WTC11 (cell line): Measurements from ENCODE around the gene LAMC2. TPM values are rescaled to one million over a fixed set of nuclear protein-coding genes. Genes with fewer than 3 reads are reported as not detected.

Experiments
- ATAC-seq: fragments of 200-7000 bp; cut with Tn5 transposase; 2 replicates; pipeline ENCODE4 v1.10.0; 2021; ENCODE audit warnings: mild to moderate bottlenecking, moderate library complexity
- CTCF ChIA-PET: fragments of 300-600 bp; sonication (Branson Sonifier 250); formaldehyde crosslinking; loops from one replicate; lab custom pipeline; 2021; ENCODE audit warnings: antibody characterized with exemption; lab: Charles Lee
- POLR2A ChIA-PET: fragments of 350-600 bp; sonication (Branson Sonifier 250); formaldehyde crosslinking; loops from one replicate; lab custom pipeline; 2021; ENCODE audit warnings: antibody characterized with exemption; lab: Charles Lee
- DNase-seq: peaks from one replicate; pipeline ENCODE4 v3.0.0; 2021; ENCODE audit warnings: low spot score
- H3K27ac Mint-ChIP-seq: 2 replicates; pipeline ENCODE4 v1.8.0; 2021; ENCODE audit warnings: mixed read lengths
- H3K27me3 Mint-ChIP-seq: 2 replicates; pipeline ENCODE4 v1.8.0; 2021; ENCODE audit warnings: low read depth, mild to moderate bottlenecking, moderate library complexity, mixed read lengths
- H3K36me3 Mint-ChIP-seq: 2 replicates; pipeline ENCODE4 v1.8.0; 2021; ENCODE audit warnings: mixed read lengths
- H3K4me1 Mint-ChIP-seq: 2 replicates; pipeline ENCODE4 v1.8.0; 2022; ENCODE audit warnings: mixed read lengths
- H3K4me3 Mint-ChIP-seq: 2 replicates; pipeline ENCODE4 v1.8.0; 2021; ENCODE audit warnings: mild to moderate bottlenecking, moderate library complexity, mixed read lengths
- H3K9me3 Mint-ChIP-seq: 2 replicates; pipeline ENCODE4 v1.8.0; 2021; ENCODE audit warnings: mixed read lengths
- CREM ChIP-seq: sonication (generic); formaldehyde crosslinking; IDR thresholded peaks from 2 replicates; pipeline ENCODE4 v1.8.1; 2022; ENCODE audit warnings: mild to moderate bottlenecking, missing genetic modification reagents, moderate library complexity
- EMX1 ChIP-seq: fragments of 250-450 bp; sonication (Bioruptor Pico); IDR thresholded peaks from 2 replicates; pipeline ENCODE4 v1.8.0; 2021; ENCODE audit warnings: mild to moderate bottlenecking
- ETV6 ChIP-seq: sonication (generic); formaldehyde crosslinking; IDR thresholded peaks from 2 replicates; pipeline ENCODE4 v1.8.1; 2022; ENCODE audit warnings: mild to moderate bottlenecking, missing genetic modification reagents
- GRHL2 ChIP-seq: fragments of 250-450 bp; sonication (Bioruptor Pico); IDR thresholded peaks from 2 replicates; pipeline ENCODE4 v1.8.0; 2022; ENCODE audit warnings: mild to moderate bottlenecking, moderate library complexity; ENCODE audit not compliant: insufficient replicate concordance, severe bottlenecking
- NFATC4 ChIP-seq: fragments of 250-450 bp; sonication (Bioruptor Pico); IDR thresholded peaks from 2 replicates; pipeline ENCODE4 v1.9.0; 2021; ENCODE audit warnings: mild to moderate bottlenecking
- NR2C2 ChIP-seq: sonication (generic); formaldehyde crosslinking; IDR thresholded peaks from 2 replicates; pipeline ENCODE4 v1.8.0; 2022; ENCODE audit warnings: mild to moderate bottlenecking, missing genetic modification reagents
- RORB ChIP-seq: fragments of 250-450 bp; sonication (Bioruptor Pico); IDR thresholded peaks from 2 replicates; pipeline ENCODE4 v1.9.0; 2021; ENCODE audit warnings: mild to moderate bottlenecking
- SMAD3 ChIP-seq: sonication (generic); formaldehyde crosslinking; IDR thresholded peaks from 2 replicates; pipeline ENCODE4 v1.8.0; 2022; ENCODE audit warnings: missing genetic modification reagents, mild to moderate bottlenecking, borderline replicate concordance
- ZNF416 ChIP-seq: fragments of 250-450 bp; sonication (Bioruptor Pico); IDR thresholded peaks from 2 replicates; pipeline ENCODE4 v1.9.0; 2021; ENCODE audit warnings: mild to moderate bottlenecking, inconsistent platforms
- total RNA-seq: library from RNA; stranded (reverse); gene quantifications from 3 replicates; pipeline ENCODE4 v1.2.3, GENCODE V29; 2021
- TF ChIP-seq, protein P1 (sequence below): sonication (generic); formaldehyde crosslinking; conservative IDR thresholded peaks from 2 replicates; pipeline ENCODE4 v1.8.1; 2022; ENCODE audit warnings: mild to moderate bottlenecking, missing genetic modification reagents
- TF ChIP-seq, protein P2 (sequence below): sonication (generic); formaldehyde crosslinking; IDR thresholded peaks from 2 replicates; pipeline ENCODE4 v1.8.1; 2022; ENCODE audit warnings: low read depth, mild to moderate bottlenecking, moderate library complexity, missing genetic modification reagents, borderline replicate concordance
- TF ChIP-seq, protein P3 (sequence below): sonication (generic); formaldehyde crosslinking; IDR thresholded peaks from 2 replicates; pipeline ENCODE4 v1.8.0; 2023; ENCODE audit warnings: missing genetic modification reagents, mild to moderate bottlenecking, borderline replicate concordance
- TF ChIP-seq, protein P4 (sequence below): sonication (generic); formaldehyde crosslinking; IDR thresholded peaks from 2 replicates; pipeline ENCODE4 v1.8.0; 2023; ENCODE audit warnings: missing genetic modification reagents
- TF ChIP-seq, protein P5 (sequence below): sonication (generic); formaldehyde crosslinking; IDR thresholded peaks from 2 replicates; pipeline ENCODE4 v1.8.0; 2022; ENCODE audit warnings: mild to moderate bottlenecking, missing genetic modification reagents
- TF ChIP-seq, protein P6 (sequence below): fragments of 250-450 bp; sonication (Bioruptor Pico); IDR thresholded peaks from 2 replicates; pipeline ENCODE4 v1.9.0; 2021; ENCODE audit warnings: mild to moderate bottlenecking, borderline replicate concordance

The LAMC2 gene
- total RNA-seq, 1 experiment from 2014 or later: 7.9 TPM

DNA sequence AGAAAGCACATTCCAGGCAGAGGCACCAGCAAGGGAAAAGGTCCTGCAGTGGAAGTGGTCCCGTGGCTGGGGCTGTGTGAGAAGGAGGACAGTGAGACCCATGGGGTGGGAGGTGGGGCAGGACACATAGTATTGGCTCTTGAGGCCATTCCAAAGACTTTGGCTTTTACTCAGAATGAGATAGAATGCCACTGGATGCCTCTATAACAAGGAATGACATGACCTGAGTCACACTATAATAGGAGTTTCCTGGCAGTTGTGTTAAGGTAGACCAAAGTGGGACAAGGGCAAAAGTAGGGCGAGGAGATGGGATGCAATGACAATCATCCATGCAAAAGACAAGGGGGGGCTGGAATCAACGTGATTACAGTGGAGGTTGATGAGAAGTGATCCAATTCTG lies 24.7 kb upstream of the LAMC2 start:
- CTCF ChIA-PET: interaction anchor here (0.6 kb wide), 1 partner anchor 263 kb away, joined by 4 read pairs; no protein-coding TSS in a partner anchor
- POLR2A ChIA-PET: no interaction called here
- Mint-ChIP-seq H3K9me3 (no peaks in the 10 kb centered on the region), H3K27ac (no peak overlapping the region), H3K4me3 (no peak overlapping the region), H3K4me1 (peaks cover 16% of the 10 kb centered on the region), H3K36me3 (no peaks in the 10 kb centered on the region), H3K27me3 (no peaks in the 10 kb centered on the region)
- no peak for TF ChIP-seq NFATC4 (CRISPR knock-in tag)
- ATAC-seq: no peak
- DNase-seq: no peak

DNA sequence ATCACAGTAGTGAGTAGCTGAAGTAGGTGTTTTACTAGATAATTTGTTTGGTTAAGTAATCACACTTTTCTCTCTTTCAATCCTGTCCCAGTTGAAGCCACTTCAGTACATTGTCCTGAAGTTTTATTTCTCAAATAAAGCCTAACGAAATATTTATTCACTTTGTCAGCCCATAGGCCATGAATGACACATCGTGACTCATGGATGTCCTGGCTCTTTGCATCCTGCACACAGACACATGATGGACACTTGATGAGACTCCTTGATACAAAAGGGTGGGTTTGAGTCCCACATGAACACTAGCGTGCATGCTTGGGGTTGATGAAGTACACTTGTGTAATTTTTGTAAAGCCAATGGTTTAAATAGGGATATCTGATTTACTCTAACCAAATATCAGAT lies 22.7 kb upstream of the LAMC2 start:
- no peak for DNase-seq
- Mint-ChIP-seq H3K4me3 (no peak overlapping the region), H3K9me3 (no peaks in the 10 kb centered on the region), H3K27ac (no peak overlapping the region), H3K27me3 (no peaks in the 10 kb centered on the region), H3K4me1 (peaks cover 16% of the 10 kb centered on the region), H3K36me3 (no peaks in the 10 kb centered on the region)
- ChIA-PET POLR2A (no interaction called here), CTCF (no interaction called here)
- TF ChIP-seq RORB: no peak
- no peak for TF ChIP-seq NR2C2
- no peak for TF ChIP-seq ZNF416
- TF ChIP-seq, protein P1, sequence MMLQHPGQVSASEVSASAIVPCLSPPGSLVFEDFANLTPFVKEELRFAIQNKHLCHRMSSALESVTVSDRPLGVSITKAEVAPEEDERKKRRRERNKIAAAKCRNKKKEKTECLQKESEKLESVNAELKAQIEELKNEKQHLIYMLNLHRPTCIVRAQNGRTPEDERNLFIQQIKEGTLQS (CRISPR knock-in tag): no peak
- TF ChIP-seq, protein P2, sequence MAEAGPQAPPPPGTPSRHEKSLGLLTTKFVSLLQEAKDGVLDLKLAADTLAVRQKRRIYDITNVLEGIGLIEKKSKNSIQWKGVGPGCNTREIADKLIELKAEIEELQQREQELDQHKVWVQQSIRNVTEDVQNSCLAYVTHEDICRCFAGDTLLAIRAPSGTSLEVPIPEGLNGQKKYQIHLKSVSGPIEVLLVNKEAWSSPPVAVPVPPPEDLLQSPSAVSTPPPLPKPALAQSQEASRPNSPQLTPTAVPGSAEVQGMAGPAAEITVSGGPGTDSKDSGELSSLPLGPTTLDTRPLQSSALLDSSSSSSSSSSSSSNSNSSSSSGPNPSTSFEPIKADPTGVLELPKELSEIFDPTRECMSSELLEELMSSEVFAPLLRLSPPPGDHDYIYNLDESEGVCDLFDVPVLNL (CRISPR knock-in tag): no peak
- TF ChIP-seq, protein P3, sequence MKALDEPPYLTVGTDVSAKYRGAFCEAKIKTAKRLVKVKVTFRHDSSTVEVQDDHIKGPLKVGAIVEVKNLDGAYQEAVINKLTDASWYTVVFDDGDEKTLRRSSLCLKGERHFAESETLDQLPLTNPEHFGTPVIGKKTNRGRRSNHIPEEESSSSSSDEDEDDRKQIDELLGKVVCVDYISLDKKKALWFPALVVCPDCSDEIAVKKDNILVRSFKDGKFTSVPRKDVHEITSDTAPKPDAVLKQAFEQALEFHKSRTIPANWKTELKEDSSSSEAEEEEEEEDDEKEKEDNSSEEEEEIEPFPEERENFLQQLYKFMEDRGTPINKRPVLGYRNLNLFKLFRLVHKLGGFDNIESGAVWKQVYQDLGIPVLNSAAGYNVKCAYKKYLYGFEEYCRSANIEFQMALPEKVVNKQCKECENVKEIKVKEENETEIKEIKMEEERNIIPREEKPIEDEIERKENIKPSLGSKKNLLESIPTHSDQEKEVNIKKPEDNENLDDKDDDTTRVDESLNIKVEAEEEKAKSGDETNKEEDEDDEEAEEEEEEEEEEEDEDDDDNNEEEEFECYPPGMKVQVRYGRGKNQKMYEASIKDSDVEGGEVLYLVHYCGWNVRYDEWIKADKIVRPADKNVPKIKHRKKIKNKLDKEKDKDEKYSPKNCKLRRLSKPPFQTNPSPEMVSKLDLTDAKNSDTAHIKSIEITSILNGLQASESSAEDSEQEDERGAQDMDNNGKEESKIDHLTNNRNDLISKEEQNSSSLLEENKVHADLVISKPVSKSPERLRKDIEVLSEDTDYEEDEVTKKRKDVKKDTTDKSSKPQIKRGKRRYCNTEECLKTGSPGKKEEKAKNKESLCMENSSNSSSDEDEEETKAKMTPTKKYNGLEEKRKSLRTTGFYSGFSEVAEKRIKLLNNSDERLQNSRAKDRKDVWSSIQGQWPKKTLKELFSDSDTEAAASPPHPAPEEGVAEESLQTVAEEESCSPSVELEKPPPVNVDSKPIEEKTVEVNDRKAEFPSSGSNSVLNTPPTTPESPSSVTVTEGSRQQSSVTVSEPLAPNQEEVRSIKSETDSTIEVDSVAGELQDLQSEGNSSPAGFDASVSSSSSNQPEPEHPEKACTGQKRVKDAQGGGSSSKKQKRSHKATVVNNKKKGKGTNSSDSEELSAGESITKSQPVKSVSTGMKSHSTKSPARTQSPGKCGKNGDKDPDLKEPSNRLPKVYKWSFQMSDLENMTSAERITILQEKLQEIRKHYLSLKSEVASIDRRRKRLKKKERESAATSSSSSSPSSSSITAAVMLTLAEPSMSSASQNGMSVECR (CRISPR knock-in tag): no peak
- no peak for TF ChIP-seq CREM (CRISPR knock-in tag)
- TF ChIP-seq, protein P4, sequence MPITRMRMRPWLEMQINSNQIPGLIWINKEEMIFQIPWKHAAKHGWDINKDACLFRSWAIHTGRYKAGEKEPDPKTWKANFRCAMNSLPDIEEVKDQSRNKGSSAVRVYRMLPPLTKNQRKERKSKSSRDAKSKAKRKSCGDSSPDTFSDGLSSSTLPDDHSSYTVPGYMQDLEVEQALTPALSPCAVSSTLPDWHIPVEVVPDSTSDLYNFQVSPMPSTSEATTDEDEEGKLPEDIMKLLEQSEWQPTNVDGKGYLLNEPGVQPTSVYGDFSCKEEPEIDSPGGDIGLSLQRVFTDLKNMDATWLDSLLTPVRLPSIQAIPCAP: no peak
- no peak for TF ChIP-seq ETV6 (CRISPR knock-in tag)
- no peak for TF ChIP-seq SMAD3 (CRISPR knock-in tag)
- TF ChIP-seq, protein P5, sequence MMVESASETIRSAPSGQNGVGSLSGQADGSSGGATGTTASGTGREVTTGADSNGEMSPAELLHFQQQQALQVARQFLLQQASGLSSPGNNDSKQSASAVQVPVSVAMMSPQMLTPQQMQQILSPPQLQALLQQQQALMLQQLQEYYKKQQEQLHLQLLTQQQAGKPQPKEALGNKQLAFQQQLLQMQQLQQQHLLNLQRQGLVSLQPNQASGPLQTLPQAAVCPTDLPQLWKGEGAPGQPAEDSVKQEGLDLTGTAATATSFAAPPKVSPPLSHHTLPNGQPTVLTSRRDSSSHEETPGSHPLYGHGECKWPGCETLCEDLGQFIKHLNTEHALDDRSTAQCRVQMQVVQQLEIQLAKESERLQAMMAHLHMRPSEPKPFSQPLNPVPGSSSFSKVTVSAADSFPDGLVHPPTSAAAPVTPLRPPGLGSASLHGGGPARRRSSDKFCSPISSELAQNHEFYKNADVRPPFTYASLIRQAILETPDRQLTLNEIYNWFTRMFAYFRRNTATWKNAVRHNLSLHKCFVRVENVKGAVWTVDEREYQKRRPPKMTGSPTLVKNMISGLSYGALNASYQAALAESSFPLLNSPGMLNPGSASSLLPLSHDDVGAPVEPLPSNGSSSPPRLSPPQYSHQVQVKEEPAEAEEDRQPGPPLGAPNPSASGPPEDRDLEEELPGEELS: no peak
- TF ChIP-seq, protein P6, sequence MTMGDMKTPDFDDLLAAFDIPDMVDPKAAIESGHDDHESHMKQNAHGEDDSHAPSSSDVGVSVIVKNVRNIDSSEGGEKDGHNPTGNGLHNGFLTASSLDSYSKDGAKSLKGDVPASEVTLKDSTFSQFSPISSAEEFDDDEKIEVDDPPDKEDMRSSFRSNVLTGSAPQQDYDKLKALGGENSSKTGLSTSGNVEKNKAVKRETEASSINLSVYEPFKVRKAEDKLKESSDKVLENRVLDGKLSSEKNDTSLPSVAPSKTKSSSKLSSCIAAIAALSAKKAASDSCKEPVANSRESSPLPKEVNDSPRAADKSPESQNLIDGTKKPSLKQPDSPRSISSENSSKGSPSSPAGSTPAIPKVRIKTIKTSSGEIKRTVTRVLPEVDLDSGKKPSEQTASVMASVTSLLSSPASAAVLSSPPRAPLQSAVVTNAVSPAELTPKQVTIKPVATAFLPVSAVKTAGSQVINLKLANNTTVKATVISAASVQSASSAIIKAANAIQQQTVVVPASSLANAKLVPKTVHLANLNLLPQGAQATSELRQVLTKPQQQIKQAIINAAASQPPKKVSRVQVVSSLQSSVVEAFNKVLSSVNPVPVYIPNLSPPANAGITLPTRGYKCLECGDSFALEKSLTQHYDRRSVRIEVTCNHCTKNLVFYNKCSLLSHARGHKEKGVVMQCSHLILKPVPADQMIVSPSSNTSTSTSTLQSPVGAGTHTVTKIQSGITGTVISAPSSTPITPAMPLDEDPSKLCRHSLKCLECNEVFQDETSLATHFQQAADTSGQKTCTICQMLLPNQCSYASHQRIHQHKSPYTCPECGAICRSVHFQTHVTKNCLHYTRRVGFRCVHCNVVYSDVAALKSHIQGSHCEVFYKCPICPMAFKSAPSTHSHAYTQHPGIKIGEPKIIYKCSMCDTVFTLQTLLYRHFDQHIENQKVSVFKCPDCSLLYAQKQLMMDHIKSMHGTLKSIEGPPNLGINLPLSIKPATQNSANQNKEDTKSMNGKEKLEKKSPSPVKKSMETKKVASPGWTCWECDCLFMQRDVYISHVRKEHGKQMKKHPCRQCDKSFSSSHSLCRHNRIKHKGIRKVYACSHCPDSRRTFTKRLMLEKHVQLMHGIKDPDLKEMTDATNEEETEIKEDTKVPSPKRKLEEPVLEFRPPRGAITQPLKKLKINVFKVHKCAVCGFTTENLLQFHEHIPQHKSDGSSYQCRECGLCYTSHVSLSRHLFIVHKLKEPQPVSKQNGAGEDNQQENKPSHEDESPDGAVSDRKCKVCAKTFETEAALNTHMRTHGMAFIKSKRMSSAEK: no peak
- TF ChIP-seq GRHL2: no peak
- no peak for TF ChIP-seq EMX1 (CRISPR knock-in tag)
- ATAC-seq: no peak
